ENCODE measurements around the gene ACTN2.

GRCh38 chr1:236785477-236785876 is 99.2 kb downstream of the ACTN2 start:
- TF ChIP-seq POLR2A (IDR thresholded peaks at IDR 0.05): no peak
- TF ChIP-seq, protein P1, sequence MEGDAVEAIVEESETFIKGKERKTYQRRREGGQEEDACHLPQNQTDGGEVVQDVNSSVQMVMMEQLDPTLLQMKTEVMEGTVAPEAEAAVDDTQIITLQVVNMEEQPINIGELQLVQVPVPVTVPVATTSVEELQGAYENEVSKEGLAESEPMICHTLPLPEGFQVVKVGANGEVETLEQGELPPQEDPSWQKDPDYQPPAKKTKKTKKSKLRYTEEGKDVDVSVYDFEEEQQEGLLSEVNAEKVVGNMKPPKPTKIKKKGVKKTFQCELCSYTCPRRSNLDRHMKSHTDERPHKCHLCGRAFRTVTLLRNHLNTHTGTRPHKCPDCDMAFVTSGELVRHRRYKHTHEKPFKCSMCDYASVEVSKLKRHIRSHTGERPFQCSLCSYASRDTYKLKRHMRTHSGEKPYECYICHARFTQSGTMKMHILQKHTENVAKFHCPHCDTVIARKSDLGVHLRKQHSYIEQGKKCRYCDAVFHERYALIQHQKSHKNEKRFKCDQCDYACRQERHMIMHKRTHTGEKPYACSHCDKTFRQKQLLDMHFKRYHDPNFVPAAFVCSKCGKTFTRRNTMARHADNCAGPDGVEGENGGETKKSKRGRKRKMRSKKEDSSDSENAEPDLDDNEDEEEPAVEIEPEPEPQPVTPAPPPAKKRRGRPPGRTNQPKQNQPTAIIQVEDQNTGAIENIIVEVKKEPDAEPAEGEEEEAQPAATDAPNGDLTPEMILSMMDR (IDR thresholded peaks at IDR 0.05): no peak
